HCT116 (cell line): ENCODE results near the gene CD8B2. TPM values are rescaled to one million over a fixed set of nuclear protein-coding genes. Genes with fewer than 3 reads are reported as not detected.

ENCODE experiments used
- ATAC-seq: fragments of 200-7000 bp; cut with Tn5 transposase; 2 replicates; pipeline ENCODE4 v1.9.1; 2020; ENCODE audit warnings: mild to moderate bottlenecking, moderate library complexity
- BruUV-seq: library from RNA; stranded (reverse); fragments of 400-500 nt; replicated peaks from 2 replicates; lab custom pipeline; 2021; lab: Mats Ljungman, UMichigan
- CTCF ChIA-PET: fragments of 300-600 bp; sonication (Branson Sonifier 250); formaldehyde crosslinking; loops from one replicate; lab custom pipeline; 2021; ENCODE audit warnings: antibody characterized with exemption; lab: Charles Lee
- POLR2A ChIA-PET: fragments of 300-600, 350-600 bp; sonication (Branson Sonifier 250); formaldehyde crosslinking; loops from one replicate; lab custom pipeline; 2021; ENCODE audit warnings: antibody characterized with exemption; lab: Charles Lee
- RAD21 ChIA-PET, 2 experiments: fragments of 300-600 bp; sonication (Branson Sonifier 250); formaldehyde crosslinking; loops; one replicate each; lab custom pipeline; 2023; ENCODE audit warnings: low total read pairs in 2 of 2; ENCODE audit not compliant: uncharacterized antibody in 2 of 2, unreplicated experiment in 2 of 2, low non-redundant PET in 1 of 2; lab: Charles Lee
- DNase-seq: peaks from one replicate; pipeline ENCODE4 v3.0.0-alpha.2; 2010; ENCODE audit warnings: low read depth, low spot score
- H2AFZ ChIP-seq: fragments of 200-600 bp; shearing (Covaris generic), sonication (generic); 2 replicates; pipeline ENCODE4 v1.6.1; 2017; ENCODE audit warnings: low read depth, mixed run types, mixed read lengths, antibody characterized with exemption, low read length; ENCODE audit not compliant: poor library complexity, severe bottlenecking
- H3K27ac ChIP-seq: 2 replicates; pipeline ENCODE4 v1.5.1; 2012; ENCODE audit warnings: low read depth, low read length
- H3K27me3 ChIP-seq: fragments of 200-600 bp; sonication (generic); 2 replicates; pipeline ENCODE4 v1.6.1; 2016; ENCODE audit warnings: mixed run types, low read length, mixed read lengths; ENCODE audit not compliant: insufficient read depth
- H3K36me3 ChIP-seq, 2 experiments: fragments of 200-500 bp in 1 of 2; fragments of 200-600 bp in 1 of 2; sonication (Bioruptor generic) in 1 of 2; sonication (generic) in 1 of 2; 2 replicates each; pipeline versions ENCODE4 v1.5.1 to v1.6.1; 2014 to 2016; ENCODE audit warnings: low read length in 2 of 2, inconsistent platforms in 1 of 2, mixed read lengths in 1 of 2, mixed run types in 1 of 2; ENCODE audit not compliant: insufficient read depth in 2 of 2, control insufficient read depth in 1 of 2
- H3K4me1 ChIP-seq, 2 experiments: fragments of 200-600 bp in 1 of 2; sonication (generic) in 1 of 2; 2 replicates each; pipeline versions ENCODE4 v1.5.1 to v1.6.1; 2012 to 2017; ENCODE audit warnings: low read length in 2 of 2, inconsistent platforms in 1 of 2, mild to moderate bottlenecking in 1 of 2, mixed read lengths in 1 of 2, mixed run types in 1 of 2, moderate library complexity in 1 of 2; ENCODE audit not compliant: insufficient read depth in 2 of 2, control insufficient read depth in 1 of 2
- H3K4me2 ChIP-seq: fragments of 200-600 bp; sonication (generic); 2 replicates; pipeline ENCODE4 v1.6.1; 2017; ENCODE audit warnings: mixed run types, low read length, mixed read lengths
- H3K4me3 ChIP-seq, 2 experiments: fragments of 200-600 bp in 1 of 2; sonication (generic) in 1 of 2; replicated peaks in 1 of 2; 2 replicates each; pipeline ENCODE4 v1.5.1; 2011 to 2016; ENCODE audit warnings: low read length in 2 of 2, control low read depth in 1 of 2, low read depth in 1 of 2, mild to moderate bottlenecking in 1 of 2, mixed read lengths in 1 of 2, mixed run types in 1 of 2
- H3K79me2 ChIP-seq: fragments of 200-600 bp; sonication (generic); 2 replicates; pipeline ENCODE4 v1.6.1; 2017; ENCODE audit warnings: mild to moderate bottlenecking, mixed run types, low read length, moderate library complexity, mixed read lengths; ENCODE audit not compliant: insufficient read depth
- H3K9ac ChIP-seq: fragments of 200-600 bp; sonication (generic); 2 replicates; pipeline ENCODE4 v1.6.1; 2016; ENCODE audit warnings: low read length, mixed read lengths
- H3K9me2 ChIP-seq: fragments of 200-600 bp; sonication (generic), shearing (Covaris generic); 2 replicates; pipeline ENCODE4 v1.6.1; 2017; ENCODE audit warnings: mixed run types, mild to moderate bottlenecking, moderate library complexity; ENCODE audit not compliant: insufficient read depth
- H3K9me3 ChIP-seq, 2 experiments: fragments of 200-500 bp in 1 of 2; fragments of 200-600 bp in 1 of 2; sonication (Bioruptor generic) in 1 of 2; sonication (generic) in 1 of 2; 2 replicates each; pipeline ENCODE4 v1.6.1; 2014 to 2017; ENCODE audit warnings: low read length in 2 of 2, mixed read lengths in 2 of 2, inconsistent platforms in 1 of 2, low read depth in 1 of 2, mild to moderate bottlenecking in 1 of 2, mixed run types in 1 of 2, moderate library complexity in 1 of 2; ENCODE audit not compliant: control insufficient read depth in 1 of 2, insufficient read depth in 1 of 2
- H4K20me1 ChIP-seq: fragments of 200-600 bp; sonication (generic), shearing (Covaris generic); 2 replicates; pipeline ENCODE4 v1.6.1; 2017; ENCODE audit warnings: mixed run types, mild to moderate bottlenecking, moderate library complexity; ENCODE audit not compliant: insufficient read depth
- CEBPB ChIP-seq: IDR thresholded peaks from 2 replicates; pipeline ENCODE4 v1.6.1; 2012; ENCODE audit warnings: low read depth
- EZH2 ChIP-seq: fragments of 200-600 bp; sonication (generic); IDR thresholded peaks from 2 replicates; pipeline ENCODE4 v1.6.1; 2017; ENCODE audit warnings: antibody characterized with exemption, mixed run types
- JUND ChIP-seq: IDR thresholded peaks from 2 replicates; pipeline ENCODE4 v1.6.1; 2012
- POLR2AphosphoS5 ChIP-seq: IDR thresholded peaks from 2 replicates; pipeline ENCODE4 v1.6.1; 2011; ENCODE audit warnings: mild to moderate bottlenecking, low read depth, low read length, moderate library complexity
- YY1 ChIP-seq: IDR thresholded peaks from 2 replicates; pipeline ENCODE4 v1.6.1; 2011; ENCODE audit warnings: low read length, low read depth, moderate library complexity, mild to moderate bottlenecking; ENCODE audit not compliant: insufficient replicate concordance; ENCODE audit errors: extremely low read depth
- intact Hi-C: fragments of 100-400 bp; cut with micrococcal nuclease; formaldehyde crosslinking; loops from 2 replicates; pipeline ENCODE4 v1.10.0; 2022
- total RNA-seq: library from RNA; stranded (reverse); gene quantifications from one replicate; pipeline ENCODE4 v1.2.1, GENCODE V29; 2021; ENCODE audit not compliant: unreplicated experiment
- TF ChIP-seq, protein P1 (sequence below): IDR thresholded peaks from 2 replicates; pipeline ENCODE4 v1.6.1; 2012
- TF ChIP-seq, protein P2 (sequence below), 3 experiments: fragments of 200-600 bp in 1 of 3; sonication (generic) in 1 of 3; IDR thresholded peaks in 2 of 3; conservative IDR thresholded peaks in 1 of 3; 2 replicates each; pipeline ENCODE4 v1.5.1; 2012 to 2017; ENCODE audit warnings: low read depth in 2 of 3, low read length in 2 of 3, antibody characterized with exemption in 1 of 3, borderline replicate concordance in 1 of 3, control low read depth in 1 of 3, mild to moderate bottlenecking in 1 of 3, mixed read lengths in 1 of 3, mixed run types in 1 of 3, moderate library complexity in 1 of 3; ENCODE audit not compliant: insufficient read depth in 1 of 3

The CD8B2 gene
- total RNA-seq, 1 experiment from 2014 or later: not detected

DNA sequence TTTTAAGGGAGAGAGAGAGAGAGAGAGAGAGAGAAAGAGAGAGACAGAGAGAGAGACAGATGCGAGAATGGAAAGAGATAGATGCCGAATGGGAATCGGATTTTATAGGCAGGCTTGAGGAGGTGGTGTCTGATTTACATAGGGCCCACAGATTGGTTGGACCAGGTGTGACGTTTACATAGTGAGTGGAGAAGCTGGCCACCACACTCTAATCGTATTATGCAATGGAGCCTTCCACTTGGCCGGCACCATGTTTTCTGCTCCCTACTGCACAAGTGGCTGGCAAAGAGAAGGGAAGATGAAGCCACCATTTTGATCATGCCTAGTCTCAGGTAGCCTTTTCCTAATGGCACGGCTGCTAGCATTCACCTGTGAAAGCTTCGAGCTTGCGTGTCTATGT lies 33.9 kb downstream of the CD8B2 start:
- H3K4me2 ChIP-seq: no peak overlapping the region
- no peak overlapping the region for H3K4me3 ChIP-seq
- no peaks in the 10 kb centered on the region for H3K9me3 ChIP-seq
- H3K79me2 ChIP-seq: no peaks in the 10 kb centered on the region
- ChIA-PET CTCF (no interaction called here), POLR2A (no interaction called here), RAD21 (no interaction called here)
- H3K4me1 ChIP-seq: no peaks in the 10 kb centered on the region
- no peaks in the 10 kb centered on the region for H3K36me3 ChIP-seq
- H2AFZ ChIP-seq: no peak overlapping the region
- H3K27ac ChIP-seq: no peak overlapping the region
- H4K20me1 ChIP-seq: no peaks in the 10 kb centered on the region
- H3K9ac ChIP-seq: no peak overlapping the region
- no TSS peak for BruUV-seq
- H3K9me2 ChIP-seq: no peaks in the 10 kb centered on the region
- DNase-seq (no peak), ATAC-seq (no peak)
- TF ChIP-seq YY1 (no peak), EZH2 (no peak), POLR2AphosphoS5 (no peak), JUND (no peak), CEBPB (no peak)
- TF ChIP-seq, protein P1, sequence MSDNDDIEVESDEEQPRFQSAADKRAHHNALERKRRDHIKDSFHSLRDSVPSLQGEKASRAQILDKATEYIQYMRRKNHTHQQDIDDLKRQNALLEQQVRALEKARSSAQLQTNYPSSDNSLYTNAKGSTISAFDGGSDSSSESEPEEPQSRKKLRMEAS: no peak
- TF ChIP-seq, protein P2, sequence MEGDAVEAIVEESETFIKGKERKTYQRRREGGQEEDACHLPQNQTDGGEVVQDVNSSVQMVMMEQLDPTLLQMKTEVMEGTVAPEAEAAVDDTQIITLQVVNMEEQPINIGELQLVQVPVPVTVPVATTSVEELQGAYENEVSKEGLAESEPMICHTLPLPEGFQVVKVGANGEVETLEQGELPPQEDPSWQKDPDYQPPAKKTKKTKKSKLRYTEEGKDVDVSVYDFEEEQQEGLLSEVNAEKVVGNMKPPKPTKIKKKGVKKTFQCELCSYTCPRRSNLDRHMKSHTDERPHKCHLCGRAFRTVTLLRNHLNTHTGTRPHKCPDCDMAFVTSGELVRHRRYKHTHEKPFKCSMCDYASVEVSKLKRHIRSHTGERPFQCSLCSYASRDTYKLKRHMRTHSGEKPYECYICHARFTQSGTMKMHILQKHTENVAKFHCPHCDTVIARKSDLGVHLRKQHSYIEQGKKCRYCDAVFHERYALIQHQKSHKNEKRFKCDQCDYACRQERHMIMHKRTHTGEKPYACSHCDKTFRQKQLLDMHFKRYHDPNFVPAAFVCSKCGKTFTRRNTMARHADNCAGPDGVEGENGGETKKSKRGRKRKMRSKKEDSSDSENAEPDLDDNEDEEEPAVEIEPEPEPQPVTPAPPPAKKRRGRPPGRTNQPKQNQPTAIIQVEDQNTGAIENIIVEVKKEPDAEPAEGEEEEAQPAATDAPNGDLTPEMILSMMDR (IDR thresholded peaks at IDR 0.05 in 2 of 3, conservative IDR thresholded peaks at IDR 0.05 in 1 of 3; ENCODE audit: borderline replicate concordance in 1 of 3, insufficient read depth in 1 of 3, low read depth in 2 of 3, low read length in 2 of 3): no peak
- intact Hi-C loops: no loop called here
- H3K27me3 ChIP-seq: no peaks in the 10 kb centered on the region
